ENCODE measurements around the gene MCM7. TPM values are rescaled to one million over a fixed set of nuclear protein-coding genes. Genes with fewer than 3 reads are reported as not detected.

MCM7 gene
- total and polyA plus RNA-seq, 2 of the 13 experiments (the other 11 are each of a cell fraction or from before 2014, with no cell fraction given) = 84.5 to 214 TPM

- TF ChIP-seq ZBTB42 (CRISPR knock-in tag; IDR thresholded peaks at IDR 0.05) = peak; percentile 90; the same call in 1 of the 2 replicates
- no peak; the same call in 1 of the 2 replicates for TF ChIP-seq WIZ (CRISPR knock-in tag; IDR thresholded peaks at IDR 0.05)
- TF ChIP-seq BCL6 (CRISPR knock-in tag; IDR thresholded peaks at IDR 0.05) = peak; percentile 66
- no peak for TF ChIP-seq ZNF180 (CRISPR knock-in tag; IDR thresholded peaks at IDR 0.05; ENCODE audit: borderline replicate concordance, low read depth)
- no peak; the same call in 1 of the 2 replicates for TF ChIP-seq ZNF124 (CRISPR knock-in tag; IDR thresholded peaks at IDR 0.05)
- peak; percentile 63; the same call in 1 of the 2 replicates for TF ChIP-seq GATA4 (IDR thresholded peaks at IDR 0.05; ENCODE audit: borderline replicate concordance, low read depth)
- peak; percentile 89; the same call in 1 of the 2 replicates for TF ChIP-seq ZNF788 (CRISPR knock-in tag; IDR thresholded peaks at IDR 0.05; ENCODE audit: borderline replicate concordance)
- peak; percentile 85; the same call in 1 of the 2 replicates for TF ChIP-seq ZNF891 (CRISPR knock-in tag; IDR thresholded peaks at IDR 0.05)
- TF ChIP-seq CHD4 (IDR thresholded peaks at IDR 0.05; ENCODE audit: borderline replicate concordance, low read length) = no peak
- TF ChIP-seq FOXP1 (IDR thresholded peaks at IDR 0.05) = no peak
- no peak for TF ChIP-seq FOXP1 (CRISPR knock-in tag; IDR thresholded peaks at IDR 0.05)
- peak; percentile 77; the same call in 1 of the 2 replicates for TF ChIP-seq GFI1 (CRISPR knock-in tag; IDR thresholded peaks at IDR 0.05; ENCODE audit: borderline replicate concordance)
- no peak; the same call in 1 of the 2 replicates for TF ChIP-seq TRAFD1 (CRISPR knock-in tag; IDR thresholded peaks at IDR 0.05; ENCODE audit: borderline replicate concordance)
- peak; percentile 99; the same call in 1 of the 2 replicates for TF ChIP-seq ZNF33B (CRISPR knock-in tag; IDR thresholded peaks at IDR 0.05)
- TF ChIP-seq NFAT5 (CRISPR knock-in tag; IDR thresholded peaks at IDR 0.05) = peak; percentile 88
- TF ChIP-seq ZSCAN31 (CRISPR knock-in tag; IDR thresholded peaks at IDR 0.05; ENCODE audit: low read depth) = peak; percentile 76
- peak; percentile 62 for TF ChIP-seq AKAP8 (CRISPR knock-in tag; IDR thresholded peaks at IDR 0.05)
- TF ChIP-seq SIN3B (IDR thresholded peaks at IDR 0.05; ENCODE audit: low read length) = no peak
- TF ChIP-seq ZSCAN21 (CRISPR knock-in tag; IDR thresholded peaks at IDR 0.05; ENCODE audit: borderline replicate concordance) = peak; percentile 99
- no peak for TF ChIP-seq THYN1 (CRISPR knock-in tag; IDR thresholded peaks at IDR 0.05; ENCODE audit: borderline replicate concordance, low read depth)
- TF ChIP-seq ZMAT3 (CRISPR knock-in tag; conservative IDR thresholded peaks at IDR 0.05) = peak; percentile 99
- TF ChIP-seq NBN (conservative IDR thresholded peaks at IDR 0.05) = no peak
- peak; percentile 89; the same call in 1 of the 2 replicates for TF ChIP-seq PRMT3 (CRISPR knock-in tag; IDR thresholded peaks at IDR 0.05; ENCODE audit: borderline replicate concordance, low read depth)
These were observed 12.4 kb downstream of the MCM7 start, which contains the start of gene COPS6 (continued) for GRCh38 chr7:100088621-100089457.

All from HepG2 (cell line).